GM12892 (cell line): Measurements from ENCODE around the gene TMEM143.

Experiments
- DNase-seq: peaks from one replicate; pipeline ENCODE4 v3.0.0; 2011; ENCODE audit not compliant: insufficient read length
- FAIRE-seq: peaks from 2 replicates; lab custom pipeline; 2011; peaks lifted over from hg19 to GRCh38; lab: Jason Lieb, UNC
- POLR2A ChIP-seq: IDR thresholded peaks from 2 replicates; pipeline ENCODE4 v1.6.1; 2011; ENCODE audit warnings: low read depth, low read length, control low read depth
- POLR2AphosphoS5 ChIP-seq: IDR thresholded peaks from 2 replicates; pipeline ENCODE4 v1.6.1; 2011; ENCODE audit warnings: low read depth, low read length, control low read depth
- TAF1 ChIP-seq: IDR thresholded peaks from 2 replicates; pipeline ENCODE4 v1.6.1; 2011; ENCODE audit warnings: low read depth, mild to moderate bottlenecking, control low read depth, low read length, borderline replicate concordance

Gene TMEM143

GRCh38 chr19:48348737-48349136, 15.0 kb downstream of the TMEM143 start:
- FAIRE-seq = no peak
- no peak for DNase-seq
- no peak for TF ChIP-seq TAF1
- TF ChIP-seq POLR2A = no peak
- TF ChIP-seq POLR2AphosphoS5 = no peak

- TF ChIP-seq TAF1 = no peak
- no peak for TF ChIP-seq POLR2A
- no peak for TF ChIP-seq POLR2AphosphoS5
- DNase-seq (no peak), FAIRE-seq (no peak)
Observed at GRCh38 chr19:48348045-48348444, 15.7 kb downstream of the TMEM143 start.

- no peak for DNase-seq
- TF ChIP-seq POLR2A (no peak), TAF1 (no peak), POLR2AphosphoS5 (no peak)
- FAIRE-seq = no peak
Observed at GRCh38 chr19:48346191-48346590, 17.5 kb downstream of the TMEM143 start.

GRCh38 chr19:48344892-48345291, 18.8 kb downstream of the TMEM143 start:
- no peak for TF ChIP-seq POLR2A
- no peak for TF ChIP-seq TAF1
- TF ChIP-seq POLR2AphosphoS5 = no peak
- no peak for FAIRE-seq
- DNase-seq = no peak

- FAIRE-seq (no peak), DNase-seq (no peak)
- TF ChIP-seq POLR2AphosphoS5 = no peak
- no peak for TF ChIP-seq POLR2A
- no peak for TF ChIP-seq TAF1
Observed at GRCh38 chr19:48342841-48343540, 20.7 kb downstream of the TMEM143 start.

- FAIRE-seq (no peak), DNase-seq (no peak)
- no peak for TF ChIP-seq POLR2AphosphoS5
- no peak for TF ChIP-seq TAF1
- no peak for TF ChIP-seq POLR2A
Observed at GRCh38 chr19:48342414-48342738, 21.4 kb downstream of the TMEM143 start.

GRCh38 chr19:48341515-48342413, 22.0 kb downstream of the TMEM143 start:
- DNase-seq = no peak
- no peak for FAIRE-seq
- TF ChIP-seq POLR2AphosphoS5 (no peak), TAF1 (no peak), POLR2A (no peak)

- DNase-seq (no peak), FAIRE-seq (no peak)
- no peak for TF ChIP-seq POLR2AphosphoS5
- no peak for TF ChIP-seq TAF1
Observed at GRCh38 chr19:48340995-48341394, 22.7 kb downstream of the TMEM143 start.

GRCh38 chr19:48338802-48339503, 24.8 kb downstream of the TMEM143 start:
- DNase-seq = no peak
- TF ChIP-seq POLR2AphosphoS5 (no peak), TAF1 (no peak), POLR2A (no peak)
- FAIRE-seq = no peak

GRCh38 chr19:48338253-48338755, 25.4 kb downstream of the TMEM143 start:
- FAIRE-seq = no peak
- no peak for DNase-seq
- TF ChIP-seq TAF1 (no peak), POLR2A (no peak), POLR2AphosphoS5 (no peak)
